Naive thymus-derived CD8-positive, alpha-beta T cell (primary cell): ENCODE results near the gene SFRP2. TPM values are rescaled to one million over a fixed set of nuclear protein-coding genes. Genes with fewer than 3 reads are reported as not detected.
A peak's percentile ranks its signal among the peaks of the same experiment; 100 is the strongest.

Source experiments
- ATAC-seq, 2 donors: fragments of 150-1000 bp; cut with Tn5 transposase in 1 of 2; sonication (Bioruptor Pico), chemical (Tn5 transposase) in 1 of 2; 1 replicate in 1 of 2; 2 replicates in 1 of 2; pipeline ENCODE4 v1.10.0; 2021; ENCODE audit warnings: mild to moderate bottlenecking in 2 of 2, moderate library complexity in 2 of 2
- POLR2A ChIA-PET: fragments of 350-600 bp; sonication (Branson Sonifier 250); formaldehyde crosslinking; loops from one replicate; lab custom pipeline; 2021; ENCODE audit warnings: antibody characterized with exemption; lab: Charles Lee
- DNase-seq, 10 donors: peaks; one replicate each; pipeline versions ENCODE4 v3.0.0 to v3.0.0-alpha.2; 2020 to 2022
- H3K27ac Mint-ChIP-seq, 10 donors: one replicate each; pipeline ENCODE4 v1.8.0; 2020 to 2022; ENCODE audit warnings: mild to moderate bottlenecking in 10 of 10, mixed read lengths in 10 of 10, moderate library complexity in 4 of 10, inconsistent platforms in 1 of 10
- H3K27me3 Mint-ChIP-seq, 5 donors: one replicate each; pipeline ENCODE4 v1.8.0; 2021 to 2022; ENCODE audit warnings: mixed read lengths in 5 of 5
- H3K36me3 Mint-ChIP-seq, 3 donors: one replicate each; pipeline ENCODE4 v1.8.0; 2020 to 2022; ENCODE audit warnings: mixed read lengths in 3 of 3, mild to moderate bottlenecking in 2 of 3, inconsistent platforms in 1 of 3
- H3K4me1 Mint-ChIP-seq, 4 donors: one replicate each; pipeline ENCODE4 v1.8.0; 2021 to 2022; ENCODE audit warnings: mixed read lengths in 4 of 4
- H3K4me3 Mint-ChIP-seq, 10 donors: one replicate each; pipeline ENCODE4 v1.8.0; 2020 to 2022; ENCODE audit warnings: mild to moderate bottlenecking in 10 of 10, mixed read lengths in 10 of 10, moderate library complexity in 6 of 10, inconsistent platforms in 1 of 10
- H3K9me3 Mint-ChIP-seq, 9 donors: one replicate each; pipeline ENCODE4 v1.8.0; 2020 to 2022; ENCODE audit warnings: mixed read lengths in 9 of 9, mild to moderate bottlenecking in 3 of 9, inconsistent platforms in 1 of 9, moderate library complexity in 1 of 9
- polyA plus RNA-seq, 3 donors: library from polyadenylated mRNA; unstranded; fragments of 300-500 nt; fragmentation: Illumina TruSeq; gene quantifications; one replicate each; pipeline ENCODE4 v1.2.3, GENCODE V29; 2021
- total RNA-seq, 8 experiments: library from RNA in 2 of 8; stranded (reverse) in 2 of 8; gene quantifications; one replicate each; pipeline ENCODE4 v1.2.3 and lab custom pipeline; 2021 to 2026

SFRP2 gene
- total and polyA plus RNA-seq, 5 experiments from 2014 or later: not detected

GRCh38 chr4:153759407-153760316 lies 29.2 kb downstream of the SFRP2 start, which contains the start of gene RNF175:
TSS of gene RNF175 (minus strand) at chr4:153760024. CDS start at chr4:153759862, 162 bp downstream.
- Mint-ChIP-seq H3K4me1 (peaks cover 15 to 36% (median 29%) of the 10 kb centered on the region in 4 donors), H3K4me3 (peak within 1 kb of the TSS; percentile 59 to 84 (median 76)), H3K9me3 (peaks cover 0 to 4% (median 0%) of the 10 kb centered on the region in 9 donors), H3K27ac (peak within 1 kb of the TSS in 5 of 10 donors; percentile 15 to 81 (median 48)), H3K27me3 (peaks cover 16 to 54% (median 32%) of the 10 kb centered on the region in 5 donors), H3K36me3 (no peaks in the 10 kb centered on the region)
- ATAC-seq (peak; percentile 53 to 75), DNase-seq (peak in 4 of 10 donors; percentile 12 to 22 (median 20))
- POLR2A ChIA-PET: no interaction called here

GRCh38 chr4:153758688-153759406 lies 30.0 kb downstream of the SFRP2 start:
- Mint-ChIP-seq H3K4me1 (peaks cover 15 to 40% (median 33%) of the 10 kb centered on the region in 4 donors), H3K27me3 (peaks cover 16 to 46% (median 31%) of the 10 kb centered on the region in 5 donors), H3K27ac (peak overlapping the region in 6 of 10 donors; percentile 15 to 81 (median 42)), H3K4me3 (peak overlapping the region; percentile 59 to 84 (median 72)), H3K9me3 (peaks cover 0 to 4% (median 0%) of the 10 kb centered on the region in 9 donors), H3K36me3 (no peaks in the 10 kb centered on the region)
- no peak for ATAC-seq
- POLR2A ChIA-PET: no interaction called here
- DNase-seq: no peak

- Mint-ChIP-seq H3K27me3 (peaks cover 13 to 39% (median 27%) of the 10 kb centered on the region in 5 donors), H3K9me3 (peaks cover 0 to 4% (median 0%) of the 10 kb centered on the region in 9 donors), H3K27ac (peak overlapping the region in 5 of 10 donors; percentile 2 to 81 (median 7)), H3K4me3 (peak overlapping the region in 9 of 10 donors; percentile 16 to 81 (median 67)), H3K4me1 (peaks cover 15 to 40% (median 33%) of the 10 kb centered on the region in 4 donors), H3K36me3 (no peaks in the 10 kb centered on the region)
- ATAC-seq: no peak
- no peak for DNase-seq
- POLR2A ChIA-PET: no interaction called here
These were observed 30.7 kb downstream of the SFRP2 start for GRCh38 chr4:153758136-153758535.

- DNase-seq: no peak
- peaks cover 0 to 4% (median 0%) of the 10 kb centered on the region in 9 donors for H3K9me3 Mint-ChIP-seq
- H3K4me3 Mint-ChIP-seq: peak overlapping the region in 1 of 10 donors; percentile 34
- peaks cover 10 to 32% (median 23%) of the 10 kb centered on the region in 5 donors for H3K27me3 Mint-ChIP-seq
- H3K36me3 Mint-ChIP-seq: no peaks in the 10 kb centered on the region
- peak overlapping the region in 5 of 10 donors; percentile 1 to 94 (median 60) for H3K27ac Mint-ChIP-seq
- H3K4me1 Mint-ChIP-seq: peaks cover 15 to 40% (median 33%) of the 10 kb centered on the region in 4 donors
- no peak for ATAC-seq
- POLR2A ChIA-PET: no interaction called here
These were observed 31.5 kb downstream of the SFRP2 start for GRCh38 chr4:153757407-153757806.

- DNase-seq (peak in 3 of 10 donors; percentile 9 to 47 (median 47)), ATAC-seq (peak; percentile 59 to 79)
- Mint-ChIP-seq H3K4me3 (peak overlapping the region in 8 of 10 donors; percentile 6 to 68 (median 35)), H3K4me1 (peaks cover 12 to 40% (median 31%) of the 10 kb centered on the region in 4 donors), H3K9me3 (peaks cover 0 to 4% (median 0%) of the 10 kb centered on the region in 9 donors), H3K36me3 (no peaks in the 10 kb centered on the region), H3K27me3 (peaks cover 0 to 17% (median 14%) of the 10 kb centered on the region in 5 donors), H3K27ac (peak overlapping the region; percentile 75 to 93 (median 90))
- POLR2A ChIA-PET: no interaction called here
These were observed 33.7 kb downstream of the SFRP2 start for GRCh38 chr4:153755186-153755585.

- POLR2A ChIA-PET: no interaction called here
- Mint-ChIP-seq H3K4me3 (no peak overlapping the region), H3K4me1 (peaks cover 5 to 12% (median 11%) of the 10 kb centered on the region in 4 donors), H3K36me3 (no peaks in the 10 kb centered on the region), H3K27ac (no peak overlapping the region), H3K27me3 (peaks cover 0 to 2% (median 0%) of the 10 kb centered on the region in 5 donors), H3K9me3 (peaks cover 0 to 2% (median 0%) of the 10 kb centered on the region in 9 donors)
- ATAC-seq: peak; percentile 69 to 79
- DNase-seq: peak; percentile 27 to 76 (median 57)
These were observed 38.6 kb downstream of the SFRP2 start for GRCh38 chr4:153750197-153750817.

GRCh38 chr4:153748378-153748777 lies 40.5 kb downstream of the SFRP2 start:
- Mint-ChIP-seq H3K27me3 (peaks cover 0 to 2% (median 0%) of the 10 kb centered on the region in 5 donors), H3K4me3 (no peak overlapping the region), H3K9me3 (no peaks in the 10 kb centered on the region), H3K4me1 (peaks cover 0 to 2% (median 0%) of the 10 kb centered on the region in 4 donors), H3K36me3 (no peaks in the 10 kb centered on the region), H3K27ac (peak overlapping the region in 1 of 10 donors; percentile 15)
- ATAC-seq (no peak), DNase-seq (no peak)
- POLR2A ChIA-PET: no interaction called here

- H3K4me1 Mint-ChIP-seq: peaks cover 0 to 2% (median 0%) of the 10 kb centered on the region in 4 donors
- H3K9me3 Mint-ChIP-seq: no peaks in the 10 kb centered on the region
- no peak overlapping the region for H3K4me3 Mint-ChIP-seq
- no peak overlapping the region for H3K27ac Mint-ChIP-seq
- POLR2A ChIA-PET: no interaction called here
- ATAC-seq (no peak), DNase-seq (no peak)
- H3K27me3 Mint-ChIP-seq: peaks cover 0 to 10% (median 2%) of the 10 kb centered on the region in 5 donors
- no peaks in the 10 kb centered on the region for H3K36me3 Mint-ChIP-seq
These were observed 41.4 kb downstream of the SFRP2 start for GRCh38 chr4:153747406-153747955.

GRCh38 chr4:153745651-153746050 lies 43.2 kb downstream of the SFRP2 start:
- Mint-ChIP-seq H3K27ac (no peak overlapping the region), H3K4me1 (peaks cover 0 to 2% (median 0%) of the 10 kb centered on the region in 4 donors), H3K36me3 (peaks cover 1 to 8% (median 2%) of the 10 kb centered on the region in 3 donors), H3K27me3 (peaks cover under 1 to 18% (median 3%) of the 10 kb centered on the region in 5 donors), H3K9me3 (peaks cover 1 to 8% (median 5%) of the 10 kb centered on the region in 9 donors), H3K4me3 (no peak overlapping the region)
- DNase-seq: no peak
- ATAC-seq: no peak
- POLR2A ChIA-PET: no interaction called here

- ATAC-seq (no peak), DNase-seq (no peak)
- peaks cover 2 to 15% (median 11%) of the 10 kb centered on the region in 3 donors for H3K36me3 Mint-ChIP-seq
- POLR2A ChIA-PET: no interaction called here
- H3K27me3 Mint-ChIP-seq: peaks cover 7 to 39% (median 9%) of the 10 kb centered on the region in 5 donors
- H3K4me3 Mint-ChIP-seq: no peak overlapping the region
- H3K4me1 Mint-ChIP-seq: no peaks in the 10 kb centered on the region
- H3K9me3 Mint-ChIP-seq: peaks cover 3 to 22% (median 10%) of the 10 kb centered on the region in 9 donors
- no peak overlapping the region for H3K27ac Mint-ChIP-seq
These were observed 47.3 kb downstream of the SFRP2 start for GRCh38 chr4:153741541-153741940.

GRCh38 chr4:153735906-153736461 lies 52.9 kb downstream of the SFRP2 start:
- H3K4me1 Mint-ChIP-seq: no peaks in the 10 kb centered on the region
- no peak overlapping the region for H3K27ac Mint-ChIP-seq
- peaks cover 3 to 17% (median 7%) of the 10 kb centered on the region in 9 donors for H3K9me3 Mint-ChIP-seq
- POLR2A ChIA-PET: no interaction called here
- H3K4me3 Mint-ChIP-seq: no peak overlapping the region
- DNase-seq (no peak), ATAC-seq (no peak)
- H3K27me3 Mint-ChIP-seq: peaks cover 5 to 24% (median 11%) of the 10 kb centered on the region in 5 donors
- peaks cover 2 to 11% (median 10%) of the 10 kb centered on the region in 3 donors for H3K36me3 Mint-ChIP-seq
